Measurements from ENCODE around the gene SLC26A3.

Gene SLC26A3

GRCh38 chr7:107834401-107834800 is 31.4 kb upstream of the SLC26A3 start:
- CTCF ChIA-PET = interaction anchor here (0.9 to 1.4 kb wide), 2 partner anchors 12 to 92 kb away, joined by 3 read pairs; no protein-coding TSS in a partner anchor
- no peak for TF ChIP-seq CTCF (IDR thresholded peaks at IDR 0.05; ENCODE audit: control extremely low read depth, extremely low read depth, low read depth, missing control alignments)
- no peak for DNase-seq (ENCODE audit: extremely low spot score)
- POLR2A ChIA-PET = no interaction called here

- TF ChIP-seq CTCF (IDR thresholded peaks at IDR 0.05; ENCODE audit: control extremely low read depth, extremely low read depth, low read depth, missing control alignments) = no peak
- POLR2A ChIA-PET = no interaction called here
- CTCF ChIA-PET = interaction anchor here (0.9 to 1.4 kb wide), 2 partner anchors 12 to 91 kb away, joined by 3 read pairs; no protein-coding TSS in a partner anchor
- DNase-seq (ENCODE audit: extremely low spot score) = no peak
Measured at GRCh38 chr7:107833684-107834106, 30.7 kb upstream of the SLC26A3 start.

- DNase-seq (ENCODE audit: extremely low spot score) = no peak
- TF ChIP-seq CTCF (IDR thresholded peaks at IDR 0.05; ENCODE audit: control extremely low read depth, extremely low read depth, low read depth, missing control alignments) = no peak
- CTCF ChIA-PET = no interaction called here
- POLR2A ChIA-PET = no interaction called here
Measured at GRCh38 chr7:107830420-107830819, 27.4 kb upstream of the SLC26A3 start.

GRCh38 chr7:107828540-107828939 is 25.5 kb upstream of the SLC26A3 start:
- DNase-seq (ENCODE audit: extremely low spot score) = no peak
- POLR2A ChIA-PET = no interaction called here
- CTCF ChIA-PET = no interaction called here
- TF ChIP-seq CTCF (IDR thresholded peaks at IDR 0.05; ENCODE audit: control extremely low read depth, extremely low read depth, low read depth, missing control alignments) = no peak

GRCh38 chr7:107827501-107827900 is 24.5 kb upstream of the SLC26A3 start:
- CTCF ChIA-PET = interaction anchor here (1.1 kb wide), 1 partner anchor 8 kb away, joined by 3 read pairs; no protein-coding TSS in a partner anchor
- no peak for DNase-seq (ENCODE audit: extremely low spot score)
- POLR2A ChIA-PET = no interaction called here
- TF ChIP-seq CTCF (IDR thresholded peaks at IDR 0.05; ENCODE audit: control extremely low read depth, extremely low read depth, low read depth, missing control alignments) = no peak

- ChIA-PET CTCF (interaction anchor here (1.3 to 1.6 kb wide), 2 partner anchors 10 to 48 kb away, joined by 3 to 4 read pairs; no protein-coding TSS in a partner anchor), POLR2A (no interaction called here)
- no peak for TF ChIP-seq CTCF (IDR thresholded peaks at IDR 0.05; ENCODE audit: control extremely low read depth, extremely low read depth, low read depth, missing control alignments)
- DNase-seq (ENCODE audit: extremely low spot score) = no peak
Measured at GRCh38 chr7:107826451-107826850, 23.4 kb upstream of the SLC26A3 start.

All from GM10248 (cell line).